GM23248 (cell line): ENCODE results near the gene RPS24. TPM values are rescaled to one million over a fixed set of nuclear protein-coding genes. Genes with fewer than 3 reads are reported as not detected.

Experiments
- DNase-seq: peaks from one replicate; pipeline ENCODE4 v3.0.0-alpha.2; 2015
- H2AFZ ChIP-seq: fragments of 200-600 bp; sonication (generic); 2 replicates; pipeline ENCODE4 v1.6.1; 2016; ENCODE audit warnings: antibody characterized with exemption
- H3F3A ChIP-seq: fragments of 200-600 bp; sonication (generic); 2 replicates; pipeline ENCODE4 v1.6.1; 2016; ENCODE audit warnings: mild to moderate bottlenecking, antibody characterized with exemption, mixed run types; ENCODE audit not compliant: insufficient read depth
- H3K27ac ChIP-seq: fragments of 200-600 bp; sonication (generic); 2 replicates; pipeline ENCODE4 v1.5.1; 2016; ENCODE audit warnings: mild to moderate bottlenecking
- H3K27me3 ChIP-seq: fragments of 200-600 bp; sonication (generic); replicated peaks from 2 replicates; pipeline ENCODE4 v1.6.1; 2016; ENCODE audit warnings: mild to moderate bottlenecking; ENCODE audit not compliant: insufficient read depth
- H3K36me3 ChIP-seq: fragments of 200-600 bp; sonication (generic); 2 replicates; pipeline ENCODE4 v1.6.1; 2016; ENCODE audit warnings: low read depth, mild to moderate bottlenecking
- H3K4me1 ChIP-seq: fragments of 200-600 bp; sonication (generic); 2 replicates; pipeline ENCODE4 v1.6.1; 2016; ENCODE audit warnings: mild to moderate bottlenecking; ENCODE audit not compliant: insufficient read depth
- H3K4me2 ChIP-seq: fragments of 200-600 bp; sonication (generic); one replicate; pipeline ENCODE4 v1.6.1; 2016; ENCODE audit warnings: mild to moderate bottlenecking; ENCODE audit not compliant: unreplicated experiment
- H3K4me3 ChIP-seq: fragments of 200-600 bp; sonication (generic); 2 replicates; pipeline ENCODE4 v1.5.1; 2016; ENCODE audit warnings: mild to moderate bottlenecking
- H3K79me2 ChIP-seq: fragments of 200-600 bp; sonication (generic); 2 replicates; pipeline ENCODE4 v1.6.1; 2016; ENCODE audit warnings: mild to moderate bottlenecking; ENCODE audit not compliant: insufficient read depth
- H3K9ac ChIP-seq: fragments of 200-600 bp; sonication (generic); 2 replicates; pipeline ENCODE4 v1.6.1; 2016; ENCODE audit warnings: mild to moderate bottlenecking
- H3K9me2 ChIP-seq: fragments of 200-600 bp; sonication (generic); 2 replicates; pipeline ENCODE4 v1.6.1; 2016; ENCODE audit warnings: mixed run types, mild to moderate bottlenecking, moderate library complexity; ENCODE audit not compliant: insufficient read depth
- H3K9me3 ChIP-seq: fragments of 200-600 bp; sonication (generic); one replicate; pipeline ENCODE4 v1.6.1; 2017; ENCODE audit warnings: low read depth
- H4K20me1 ChIP-seq: fragments of 200-600 bp; sonication (generic); 2 replicates; pipeline ENCODE4 v1.6.0; 2016; ENCODE audit not compliant: insufficient read depth
- EZH2 ChIP-seq: fragments of 200-600 bp; sonication (generic); IDR thresholded peaks from 2 replicates; pipeline ENCODE4 v1.6.1; 2018; ENCODE audit warnings: antibody characterized with exemption, mild to moderate bottlenecking; ENCODE audit not compliant: insufficient read depth, poor library complexity, severe bottlenecking
- EZH2phosphoT487 ChIP-seq: fragments of 200-600 bp; sonication (generic); IDR thresholded peaks from 2 replicates; pipeline ENCODE4 v1.6.1; 2018; ENCODE audit warnings: antibody characterized with exemption, moderate library complexity, mild to moderate bottlenecking, low read depth; ENCODE audit not compliant: insufficient read depth
- WGBS, 2 experiments: methylation state at CpG; one replicate each; pipeline ENCODE4 v1.1.6; 2015 to 2017; ENCODE audit warnings: low lambda C conversion rate in 2 of 2, low coverage in 1 of 2; ENCODE audit errors: missing lambda C conversion rate in 2 of 2; 5-methylcytosine and 5-hydroxymethylcytosine counted together
- in situ Hi-C: fragments of 300-500 bp; cut with MboI; formaldehyde crosslinking; loops from 2 replicates; pipeline ENCODE4 v1.15.0; 2020
- polyA plus RNA-seq: library from polyadenylated mRNA; unstranded; fragments of >200 nt; fragmentation: Nextera tagmentation; extraction: Ambion mirVana; gene quantifications from 2 replicates; pipeline ENCODE4 v1.2.1, GENCODE V29; 2016
- total RNA-seq: library from RNA; depleted of rRNA; stranded (reverse); fragments of >200 nt; shearing (Covaris generic); gene quantifications from 2 replicates; pipeline ENCODE4 v1.2.3, GENCODE V29; 2014

Gene RPS24
- total and polyA plus RNA-seq, 2 experiments from 2014 or later: 660 to 1,653 TPM

DNA sequence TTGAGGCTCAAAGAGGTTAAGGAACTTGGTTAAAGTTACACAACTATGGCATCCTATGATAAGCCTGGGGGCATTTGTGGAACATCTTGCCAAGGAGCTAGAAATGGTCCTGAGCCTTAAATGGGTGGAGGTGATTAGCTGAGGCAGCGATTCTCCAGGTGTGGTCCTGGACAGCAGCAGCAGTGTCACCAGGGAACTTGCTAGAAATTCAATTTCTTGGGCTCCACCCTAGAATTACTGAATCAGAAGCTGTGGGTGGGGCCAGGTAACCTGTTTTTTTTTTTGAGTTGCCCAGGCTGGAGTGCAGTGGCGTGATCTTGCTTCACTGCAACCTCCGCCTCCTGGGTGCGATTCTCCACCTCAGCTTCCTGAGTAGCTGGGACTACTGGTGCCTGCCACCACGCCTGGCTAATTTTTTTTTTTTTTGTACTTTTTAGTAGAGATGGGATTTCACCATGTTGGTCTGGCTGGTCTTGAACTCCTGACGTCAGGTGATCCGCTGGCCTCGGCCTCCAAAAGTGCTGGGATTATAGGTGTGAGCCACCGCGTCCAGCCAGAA is 13.1 kb downstream of the RPS24 start:
- H3K4me1 ChIP-seq: peaks cover 24% of the 10 kb centered on the region
- TF ChIP-seq EZH2: no peak
- peaks cover 11% of the 10 kb centered on the region; the same call in 1 of the 2 replicates for H3K36me3 ChIP-seq
- H3K9me2 ChIP-seq: no peaks in the 10 kb centered on the region
- H3K9me3 ChIP-seq: no peaks in the 10 kb centered on the region
- no peak for DNase-seq
- in situ Hi-C loops: loop anchor here (10.0 kb wide), 2 partner anchors 258 to 1148 kb away; no protein-coding TSS in a partner anchor
- H3K27me3 ChIP-seq: no peaks in the 10 kb centered on the region
- no peak overlapping the region for H3K27ac ChIP-seq
- no peak overlapping the region for H3K9ac ChIP-seq
- no peaks in the 10 kb centered on the region for H4K20me1 ChIP-seq
- peaks cover 1% of the 10 kb centered on the region; the same call in 1 of the 2 replicates for H3K79me2 ChIP-seq
- no peak overlapping the region for H3K4me3 ChIP-seq
- H3F3A ChIP-seq: peaks cover 33% of the 10 kb centered on the region
- WGBS, 2 experiments: 82 to 84% methylated on average over 10 of the region's 10 CpGs
- H3K4me2 ChIP-seq: no peak overlapping the region
- no peak overlapping the region for H2AFZ ChIP-seq

GRCh38 chr10:78047314-78047891 is 13.7 kb downstream of the RPS24 start:
- H3K27me3 ChIP-seq: no peaks in the 10 kb centered on the region
- H3K4me3 ChIP-seq: no peak overlapping the region
- H3K9ac ChIP-seq: no peak overlapping the region
- peaks cover 5% of the 10 kb centered on the region; the same call in 1 of the 2 replicates for H3K36me3 ChIP-seq
- TF ChIP-seq EZH2 (no peak), EZH2phosphoT487 (no peak)
- no peak overlapping the region for H3K4me2 ChIP-seq
- WGBS, 2 experiments: 16% methylated on average over 13 of the region's 13 CpGs
- DNase-seq: peak; percentile 87
- no peaks in the 10 kb centered on the region for H4K20me1 ChIP-seq
- H2AFZ ChIP-seq: no peak overlapping the region
- no peak overlapping the region for H3K27ac ChIP-seq
- in situ Hi-C loops: loop anchor here (10.0 kb wide), 2 partner anchors 257 to 1147 kb away; no protein-coding TSS in a partner anchor
- H3K4me1 ChIP-seq: peaks cover 24% of the 10 kb centered on the region
- no peaks in the 10 kb centered on the region for H3K9me2 ChIP-seq
- H3F3A ChIP-seq: peaks cover 27% of the 10 kb centered on the region
- H3K9me3 ChIP-seq: no peaks in the 10 kb centered on the region
- no peaks in the 10 kb centered on the region for H3K79me2 ChIP-seq

DNA sequence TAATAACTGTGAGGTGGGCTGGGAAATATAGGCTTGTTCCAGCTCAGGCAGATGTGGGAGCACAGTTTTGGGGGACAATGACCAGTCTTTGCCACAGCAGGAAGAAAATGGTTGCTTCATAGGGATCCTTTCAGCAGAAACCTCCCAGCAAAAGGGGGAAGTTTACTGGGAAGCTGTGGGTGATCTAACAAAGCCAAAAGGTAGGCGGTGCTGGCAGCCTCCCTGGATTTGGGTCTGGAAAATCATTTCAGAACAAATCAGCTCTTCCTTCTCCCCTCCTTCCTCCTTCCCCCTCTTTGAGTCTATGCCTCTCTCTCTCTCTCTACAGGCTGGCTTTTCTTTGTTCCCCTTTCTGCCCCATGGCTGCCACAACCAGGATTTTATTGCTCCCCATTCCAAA is 16.2 kb downstream of the RPS24 start:
- Histone ChIP-seq H3K27me3 (no peaks in the 10 kb centered on the region), H3K9me3 (no peaks in the 10 kb centered on the region), H3K9ac (no peak overlapping the region), H4K20me1 (no peaks in the 10 kb centered on the region), H3K27ac (no peak overlapping the region), H2AFZ (no peak overlapping the region), H3F3A (peaks cover 6% of the 10 kb centered on the region), H3K36me3 (no peaks in the 10 kb centered on the region), H3K79me2 (no peaks in the 10 kb centered on the region), H3K4me2 (no peak overlapping the region), H3K4me1 (peaks cover 21% of the 10 kb centered on the region), H3K4me3 (no peak overlapping the region), H3K9me2 (no peaks in the 10 kb centered on the region)
- in situ Hi-C loops: loop anchor here (10.0 kb wide), 2 partner anchors 255 to 1145 kb away; no protein-coding TSS in a partner anchor
- no peak for TF ChIP-seq EZH2phosphoT487
- TF ChIP-seq EZH2: no peak
- DNase-seq: no peak
- whole genome bisulfite sequencing, 2 experiments: 70 to 100% methylated on average over 1 of the region's 1 CpG

GRCh38 chr10:78053211-78053868 is 19.7 kb downstream of the RPS24 start:
- H3K79me2 ChIP-seq: no peaks in the 10 kb centered on the region
- H4K20me1 ChIP-seq: no peaks in the 10 kb centered on the region
- H3K4me1 ChIP-seq: peaks cover 16% of the 10 kb centered on the region
- in situ Hi-C loops: no loop called here
- H3K27ac ChIP-seq: peak overlapping the region; percentile 61
- peak overlapping the region; percentile 44; the same call in 1 of the 2 replicates for H3K9ac ChIP-seq
- H3K4me3 ChIP-seq: no peak overlapping the region
- no peaks in the 10 kb centered on the region for H3K36me3 ChIP-seq
- WGBS, 2 experiments: 54 to 56% methylated on average over 7 of the region's 7 CpGs
- peak overlapping the region; percentile 40; the same call in 1 of the 2 replicates for H2AFZ ChIP-seq
- TF ChIP-seq EZH2phosphoT487 (no peak), EZH2 (no peak)
- H3F3A ChIP-seq: no peaks in the 10 kb centered on the region
- no peaks in the 10 kb centered on the region for H3K27me3 ChIP-seq
- H3K4me2 ChIP-seq: peak overlapping the region; percentile 52
- H3K9me3 ChIP-seq: no peaks in the 10 kb centered on the region
- H3K9me2 ChIP-seq: no peaks in the 10 kb centered on the region
- peak; percentile 89 for DNase-seq
